ENCODE measurements around the gene ZBED2. TPM values are rescaled to one million over a fixed set of nuclear protein-coding genes. Genes with fewer than 3 reads are reported as not detected.

Gene ZBED2
- total and polyA plus RNA-seq, 2 experiments from 2014 or later, result not detected

GRCh38 chr3:111592936-111593335 is 2.2 kb downstream of the ZBED2 start:
- Histone ChIP-seq H4K20me1 (replicated peaks; ENCODE audit: insufficient read depth) (no peaks in the 10 kb centered on the region), H3K9me2 (ENCODE audit: insufficient read depth) (no peaks in the 10 kb centered on the region; the same call in 1 of the 2 replicates), H3K4me3 (no peak overlapping the region), H3F3A (replicated peaks; ENCODE audit: low read depth) (no peaks in the 10 kb centered on the region), H3K27me3 (ENCODE audit: insufficient read depth) (no peaks in the 10 kb centered on the region), H3K4me2 (no peak overlapping the region), H3K36me3 (ENCODE audit: insufficient read depth) (no peaks in the 10 kb centered on the region), H3K27ac (ENCODE audit: low read depth) (no peak overlapping the region), H2AFZ (no peak overlapping the region), H3K4me1 (ENCODE audit: insufficient read depth) (no peaks in the 10 kb centered on the region), H3K79me2 (replicated peaks; ENCODE audit: insufficient read depth) (no peaks in the 10 kb centered on the region)
- DNase-seq (ENCODE audit: low spot score) (no peak), ATAC-seq (no peak)
- H3K27ac Mint-ChIP-seq, result no peak overlapping the region
- TF ChIP-seq EZH2 (IDR thresholded peaks at IDR 0.05; ENCODE audit: low read depth, unreplicated experiment) (no peak), CREB1 (CRISPR knock-in tag; IDR thresholded peaks at IDR 0.05; ENCODE audit: low read depth) (no peak), STAT1 (IDR thresholded peaks at IDR 0.05; ENCODE audit: unreplicated experiment) (no peak), ZNF462 (CRISPR knock-in tag; IDR thresholded peaks at IDR 0.05) (no peak), NANOG (IDR thresholded peaks at IDR 0.05; ENCODE audit: borderline replicate concordance) (no peak), ETS1 (IDR thresholded peaks at IDR 0.05) (no peak), POLR2AphosphoS5 (IDR thresholded peaks at IDR 0.05; ENCODE audit: low read depth) (no peak), ZNF331 (CRISPR knock-in tag; IDR thresholded peaks at IDR 0.05; ENCODE audit: low read depth) (no peak)
- no peak overlapping the region for H3K4me3 Mint-ChIP-seq
- no peaks in the 10 kb centered on the region for H3K36me3 Mint-ChIP-seq (ENCODE audit: low read depth)
- peaks cover 2% of the 10 kb centered on the region for H3K27me3 Mint-ChIP-seq (ENCODE audit: insufficient read depth, low read depth, poor library complexity)
- H3K4me1 Mint-ChIP-seq, result no peaks in the 10 kb centered on the region
- H3K9me3 Mint-ChIP-seq, result peaks cover 5% of the 10 kb centered on the region; the same call in 1 of the 3 replicates

Measured in GM23338 (cell line).